HUES48 (cell line): ENCODE results near the gene FOLR1.

ENCODE experiments used
- H3K27ac ChIP-seq: one replicate; pipeline ENCODE4 v1.7.0; 2013; ENCODE audit warnings: low read depth, low read length, inconsistent platforms
- H3K27me3 ChIP-seq: 2 replicates; pipeline ENCODE4 v1.6.1; 2013; ENCODE audit warnings: mild to moderate bottlenecking, low read length; ENCODE audit not compliant: control insufficient read depth, insufficient read depth
- H3K36me3 ChIP-seq: 2 replicates; pipeline ENCODE4 v1.6.1; 2013; ENCODE audit warnings: low read length; ENCODE audit not compliant: control insufficient read depth, insufficient read depth
- H3K4me1 ChIP-seq: 2 replicates; pipeline ENCODE4 v1.6.1; 2013; ENCODE audit warnings: mild to moderate bottlenecking, low read length; ENCODE audit not compliant: control insufficient read depth, insufficient read depth
- H3K4me3 ChIP-seq: 2 replicates; pipeline ENCODE4 v1.5.1; 2013; ENCODE audit warnings: mild to moderate bottlenecking, low read depth, low read length
- H3K9ac ChIP-seq: 2 replicates; pipeline ENCODE4 v1.6.1; 2013; ENCODE audit warnings: mild to moderate bottlenecking, low read depth, low read length, moderate library complexity
- H3K9me3 ChIP-seq: 2 replicates; pipeline ENCODE4 v1.6.1; 2013; ENCODE audit warnings: low read length; ENCODE audit not compliant: control insufficient read depth, insufficient read depth

FOLR1 gene

GRCh38 chr11:72238492-72239312 is 46.8 kb downstream of the FOLR1 start:
- Histone ChIP-seq H3K9ac (no peak overlapping the region), H3K4me1 (peaks cover 23% of the 10 kb centered on the region), H3K36me3 (peaks cover 39% of the 10 kb centered on the region), H3K9me3 (no peaks in the 10 kb centered on the region), H3K27ac (no peak overlapping the region), H3K4me3 (peak overlapping the region; percentile 47; the same call in 1 of the 2 replicates), H3K27me3 (peaks cover 54% of the 10 kb centered on the region)

DNA sequence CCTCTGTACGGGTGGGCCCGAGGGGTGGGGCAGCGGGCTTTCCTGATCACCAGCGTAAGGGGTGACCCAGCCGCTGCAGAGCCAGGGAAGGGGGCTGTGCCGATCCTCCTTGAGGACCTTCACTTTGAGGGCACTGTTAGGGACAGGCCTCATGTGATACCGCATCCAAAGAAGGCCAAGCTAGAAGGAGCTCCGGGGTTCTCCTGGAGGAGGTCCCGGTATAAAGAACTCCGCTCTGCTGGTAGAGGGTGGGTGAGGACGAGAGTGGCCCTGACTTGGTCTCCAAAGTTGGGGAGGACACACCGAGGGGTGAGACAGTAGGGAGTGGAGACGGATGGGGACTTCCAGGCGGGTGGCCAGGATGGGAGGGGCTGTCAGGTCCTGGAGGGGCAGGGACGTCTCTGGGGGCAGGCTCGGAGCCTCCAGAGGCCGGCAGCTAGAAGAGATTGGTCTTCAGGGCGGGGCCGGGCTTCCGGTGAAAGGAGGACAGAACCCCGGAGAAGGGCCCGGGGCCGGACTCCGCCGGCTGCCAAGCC is 47.4 kb downstream of the FOLR1 start:
- Histone ChIP-seq H3K36me3 (peaks cover 32% of the 10 kb centered on the region), H3K4me3 (peak overlapping the region; percentile 47), H3K27me3 (peaks cover 59% of the 10 kb centered on the region), H3K9ac (no peak overlapping the region), H3K4me1 (peaks cover 23% of the 10 kb centered on the region), H3K9me3 (no peaks in the 10 kb centered on the region), H3K27ac (no peak overlapping the region)

DNA sequence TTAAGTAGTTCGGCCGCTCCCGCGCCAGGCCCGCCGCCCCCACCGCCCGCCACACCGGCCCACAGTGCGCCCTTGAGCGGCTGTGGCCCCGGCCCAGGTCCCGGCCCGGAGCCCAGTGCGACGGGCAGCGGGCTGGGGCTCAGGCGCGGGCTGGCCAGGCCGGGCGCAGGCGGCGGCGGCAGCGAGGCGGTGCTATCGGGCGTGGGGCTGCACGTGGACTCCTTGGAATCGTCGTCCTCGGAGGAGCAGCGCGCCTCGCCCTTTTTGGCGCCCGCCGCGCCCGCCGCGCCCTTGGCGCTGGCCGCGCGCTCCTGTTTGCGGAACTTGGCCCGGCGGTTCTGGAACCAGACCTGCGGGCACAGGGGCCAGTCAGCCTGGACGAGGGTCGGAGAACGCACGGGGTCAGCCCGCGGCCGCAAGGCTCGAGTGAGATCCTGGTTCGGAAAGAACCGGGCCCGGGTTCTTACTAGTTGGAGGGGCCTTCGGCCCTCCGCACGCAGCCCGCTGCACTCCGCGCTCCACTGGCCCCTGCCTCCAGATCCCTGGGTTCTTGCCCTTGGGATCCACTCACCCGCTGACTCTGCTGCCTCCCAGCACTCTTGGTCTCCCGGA is 48.0 kb downstream of the FOLR1 start:
- Histone ChIP-seq H3K4me1 (peaks cover 25% of the 10 kb centered on the region), H3K9ac (0 out of 2 replicates have a peak overlapping the region, but pooled peaks have one; percentile 7), H3K27me3 (peaks cover 65% of the 10 kb centered on the region), H3K9me3 (no peaks in the 10 kb centered on the region), H3K27ac (no peak overlapping the region), H3K4me3 (peak overlapping the region; percentile 47), H3K36me3 (peaks cover 26% of the 10 kb centered on the region)

DNA sequence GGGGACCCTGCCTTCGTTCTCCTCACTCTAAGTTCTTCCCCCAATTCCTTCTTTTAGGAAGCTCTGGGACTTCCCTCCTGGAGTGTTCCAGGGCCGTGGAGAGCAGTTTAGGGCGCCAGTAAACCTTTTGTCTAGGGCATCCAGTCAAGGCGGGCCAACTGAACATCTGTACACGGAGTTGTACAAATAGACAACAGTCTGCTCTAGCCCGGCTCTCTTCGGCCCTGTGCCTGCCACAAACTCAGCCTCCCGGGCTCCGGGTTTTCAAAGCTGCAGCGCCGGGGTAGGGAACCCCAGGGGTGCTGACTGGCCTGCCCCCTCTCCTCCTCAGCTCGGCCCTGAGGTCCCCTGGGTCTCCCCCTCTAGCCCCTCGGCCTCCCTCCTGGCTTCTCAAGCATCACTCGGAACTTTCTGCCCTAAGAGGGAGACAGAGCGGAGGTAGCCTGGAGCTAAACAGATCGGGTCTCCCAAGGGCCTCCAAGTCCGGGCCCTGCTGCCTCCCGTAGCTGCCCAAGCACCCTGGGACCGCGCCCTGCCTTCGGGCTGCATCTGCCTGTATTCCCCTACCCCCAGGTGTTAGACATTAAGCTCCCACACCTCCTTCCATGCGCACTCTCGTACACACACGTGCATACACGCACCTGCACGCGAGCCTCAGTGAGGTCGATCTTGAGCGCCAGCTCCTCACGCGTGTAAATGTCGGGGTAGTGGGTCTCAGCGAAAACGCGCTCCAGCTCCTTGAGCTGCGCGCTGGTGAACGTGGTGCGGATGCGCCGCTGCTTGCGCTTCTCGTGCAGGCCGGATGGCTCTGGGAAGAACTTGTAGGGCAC is 48.7 kb downstream of the FOLR1 start:
- Histone ChIP-seq H3K27me3 (peaks cover 72% of the 10 kb centered on the region), H3K27ac (no peak overlapping the region), H3K4me3 (peak overlapping the region; percentile 47), H3K9ac (no peak overlapping the region), H3K9me3 (no peaks in the 10 kb centered on the region), H3K36me3 (peaks cover 20% of the 10 kb centered on the region; the same call in 1 of the 2 replicates), H3K4me1 (peaks cover 28% of the 10 kb centered on the region)

- H3K9ac ChIP-seq: no peak overlapping the region
- no peak overlapping the region for H3K27ac ChIP-seq
- no peak overlapping the region for H3K4me3 ChIP-seq
- no peaks in the 10 kb centered on the region for H3K9me3 ChIP-seq
- peaks cover 28% of the 10 kb centered on the region for H3K4me1 ChIP-seq
- peaks cover 15% of the 10 kb centered on the region; the same call in 1 of the 2 replicates for H3K36me3 ChIP-seq
- peaks cover 79% of the 10 kb centered on the region for H3K27me3 ChIP-seq
These were observed 49.4 kb downstream of the FOLR1 start for GRCh38 chr11:72241291-72241781.

GRCh38 chr11:72242141-72242540 is 50.2 kb downstream of the FOLR1 start:
- no peaks in the 10 kb centered on the region for H3K9me3 ChIP-seq
- H3K27me3 ChIP-seq: peaks cover 87% of the 10 kb centered on the region
- H3K4me3 ChIP-seq: no peak overlapping the region
- H3K36me3 ChIP-seq: 0 out of 2 replicates have a peak, but pooled peaks cover 7% of the 10 kb centered on the region
- no peak overlapping the region for H3K9ac ChIP-seq
- no peak overlapping the region for H3K27ac ChIP-seq
- peaks cover 28% of the 10 kb centered on the region for H3K4me1 ChIP-seq

GRCh38 chr11:72243173-72244059 is 51.5 kb downstream of the FOLR1 start:
- Histone ChIP-seq H3K9ac (no peak overlapping the region), H3K4me1 (peaks cover 21% of the 10 kb centered on the region), H3K4me3 (peak overlapping the region; percentile 68; the same call in 1 of the 2 replicates), H3K27ac (no peak overlapping the region), H3K27me3 (peaks cover 99% of the 10 kb centered on the region), H3K9me3 (no peaks in the 10 kb centered on the region), H3K36me3 (no peaks in the 10 kb centered on the region)

- Histone ChIP-seq H3K27ac (no peak within 1 kb of the TSS), H3K9me3 (no peaks in the 10 kb centered on the region), H3K27me3 (peaks cover 99% of the 10 kb centered on the region), H3K4me3 (peak within 1 kb of the TSS; percentile 68), H3K36me3 (no peaks in the 10 kb centered on the region), H3K4me1 (peaks cover 20% of the 10 kb centered on the region), H3K9ac (no peak within 1 kb of the TSS)
These were observed 52.1 kb downstream of the FOLR1 start, which contains the start of gene PHOX2A for GRCh38 chr11:72244060-72244360. Gene PHOX2A (minus strand): TSS chr11:72244176. CDS start chr11:72244004, 172 bp downstream.

GRCh38 chr11:72244361-72245262 is 52.7 kb downstream of the FOLR1 start:
- no peak overlapping the region for H3K9ac ChIP-seq
- no peak overlapping the region for H3K27ac ChIP-seq
- H3K27me3 ChIP-seq: peaks cover 97% of the 10 kb centered on the region
- H3K4me1 ChIP-seq: peaks cover 16% of the 10 kb centered on the region
- no peaks in the 10 kb centered on the region for H3K9me3 ChIP-seq
- peak overlapping the region; percentile 68 for H3K4me3 ChIP-seq
- H3K36me3 ChIP-seq: no peaks in the 10 kb centered on the region
